ENCODE measurements around the gene RAI1. TPM values are rescaled to one million over a fixed set of nuclear protein-coding genes. Genes with fewer than 3 reads are reported as not detected.

The RAI1 gene
- total and polyA plus RNA-seq, 2 of the 13 experiments (the other 11 are each of a cell fraction or from before 2014, with no cell fraction given) = 3.4 to 5.2 TPM

DNA sequence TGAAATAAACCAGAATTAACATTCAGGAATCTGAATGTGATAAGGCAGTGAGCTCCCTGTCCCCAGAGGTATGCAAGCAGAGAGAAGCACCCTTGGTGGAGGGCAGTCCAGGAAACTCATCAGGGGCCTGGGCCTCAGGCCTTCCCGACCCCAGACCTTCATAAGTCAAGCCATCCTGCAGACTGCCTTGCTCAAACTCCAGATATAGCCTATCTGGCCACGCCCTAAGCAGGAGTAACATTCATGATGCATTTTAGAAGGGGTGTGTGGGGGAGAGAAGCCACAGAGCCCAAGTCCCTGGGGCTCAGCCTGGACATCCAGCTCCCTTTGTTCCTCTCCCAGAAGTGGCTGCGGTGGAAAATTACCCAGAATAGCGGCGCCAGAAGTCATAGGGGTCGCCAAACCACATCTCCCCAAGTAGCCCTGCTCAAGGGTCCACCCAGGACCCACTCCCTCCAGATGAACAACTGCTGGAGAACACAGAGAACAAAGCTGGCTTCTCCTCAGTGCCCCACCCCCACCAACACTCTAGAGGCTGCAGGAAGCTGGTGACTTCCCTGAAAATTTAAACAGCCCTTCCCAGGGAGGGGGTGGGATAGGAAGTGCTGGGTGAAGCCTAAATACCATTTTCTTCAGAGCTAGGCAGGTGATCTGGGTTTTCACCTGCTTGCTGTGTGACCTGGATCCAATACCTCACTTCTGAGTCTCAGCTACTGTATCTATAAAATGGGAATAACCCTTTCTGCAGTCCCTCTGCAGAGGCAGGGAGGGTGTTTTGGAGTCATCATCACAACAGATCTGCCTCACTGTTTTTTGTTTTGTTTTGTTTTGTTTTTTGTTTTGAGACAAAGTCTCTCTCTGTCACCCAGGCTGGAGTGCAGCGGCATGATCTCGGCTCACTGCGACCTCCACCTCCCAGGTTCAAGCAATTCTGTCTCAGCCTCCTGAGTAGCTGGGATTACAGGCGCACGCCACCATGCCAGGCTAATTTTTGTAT is 157.0 kb downstream of the RAI1 start:
- ATAC-seq = no peak
- peak; percentile 57 for DNase-seq (ENCODE audit: low spot score)
- H2AFZ ChIP-seq (ENCODE audit: low read length) = no peak overlapping the region
- 53% methylated on average over 10 of the region's 11 CpGs for WGBS (ENCODE audit: low lambda C conversion rate)
- POLR2A ChIA-PET = interaction anchor here (1.0 to 4.2 kb wide), 7 partner anchors 8 to 127 kb away, joined by 4 to 69 read pairs (median 10); no protein-coding TSS in a partner anchor
- peaks cover 16% of the 10 kb centered on the region; the same call in 1 of the 2 replicates for H4K20me1 ChIP-seq (ENCODE audit: insufficient read depth, low read length)
- peak; percentile 72 for FAIRE-seq
- peaks cover 2 to 5% of the 10 kb centered on the region in 2 experiments for H3K36me3 ChIP-seq (replicated peaks in 1 of 2; ENCODE audit: control insufficient read depth in 1 of 2, insufficient read depth in 2 of 2, low read length in 2 of 2)
- H3K27ac ChIP-seq (ENCODE audit: extremely low read length, insufficient read depth, low read length) = peak overlapping the region; percentile 90
- in situ Hi-C loops (cut with HindIII; ENCODE audit: extremely low pct_ligation_motif_present, low pct_unique_long_range_greater_than_20kb) (no loop called here), intact Hi-C loops (cut with micrococcal nuclease; ENCODE audit: unreplicated experiment) (no loop called here)
- no peaks in the 10 kb centered on the region for H3K9me3 ChIP-seq (ENCODE audit: low read length)
- peaks cover 32% of the 10 kb centered on the region for H3K79me2 ChIP-seq (ENCODE audit: insufficient read depth, low read length)
- peak overlapping the region; percentile 91 for H3K4me2 ChIP-seq (ENCODE audit: low read depth, low read length)
- H3K27me3 ChIP-seq (ENCODE audit: control insufficient read depth in 1 of 2, insufficient read depth in 2 of 2, low read length in 2 of 2) = no peaks in the 10 kb centered on the region; a peak in 1 of 5 replicates
- H3K9ac ChIP-seq (ENCODE audit: insufficient read depth, low read depth, low read length) = peak overlapping the region; percentile 99
- H3K4me3 ChIP-seq (replicated peaks in 1 of 3; ENCODE audit: insufficient read depth in 1 of 3, low read depth in 2 of 3, low read length in 3 of 3) = peak overlapping the region in 1 of 3 experiments; percentile 94; a peak in 1 of 6 replicates
- H3K4me1 ChIP-seq (ENCODE audit: insufficient read depth, low read length) = peaks cover 85% of the 10 kb centered on the region
- BruUV-seq (replicated peaks) = no TSS peak
- CTCF ChIA-PET (ENCODE audit: low intra/inter-chr PET ratio, low total read pairs) = interaction anchor here (1.1 kb wide), 1 partner anchor 26 kb away, joined by 3 read pairs; no protein-coding TSS in a partner anchor
- TF ChIP-seq ZNF546 (CRISPR knock-in tag; conservative IDR thresholded peaks at IDR 0.05) (peak; percentile 10; the same call in 1 of the 2 replicates), ADNP (CRISPR knock-in tag; IDR thresholded peaks at IDR 0.05) (peak; percentile 81), ZNF44 (CRISPR knock-in tag; IDR thresholded peaks at IDR 0.05) (0 out of 2 replicates have a peak, but pooled peaks have one; percentile 27), SAP130 (CRISPR knock-in tag; IDR thresholded peaks at IDR 0.05; ENCODE audit: low read depth) (peak; percentile 53), RCOR2 (CRISPR knock-in tag; IDR thresholded peaks at IDR 0.05) (peak; percentile 5; the same call in 1 of the 2 replicates), POLR2A (IDR thresholded peaks at IDR 0.05; ENCODE audit: insufficient read depth in 1 of 2, low read depth in 2 of 2, low read length in 2 of 2) (peak; percentile 29 to 37; a peak in 1 of 4 replicates), SOX5 (CRISPR knock-in tag; IDR thresholded peaks at IDR 0.05; ENCODE audit: borderline replicate concordance) (peak; percentile 10; the same call in 1 of the 2 replicates), TRIM24 (CRISPR knock-in tag; IDR thresholded peaks at IDR 0.05) (no peak), ZNF781 (CRISPR knock-in tag; IDR thresholded peaks at IDR 0.05; ENCODE audit: borderline replicate concordance, not compliant biosample characterization) (peak; percentile 8), TCF12 (IDR thresholded peaks at IDR 0.05) (no peak), TCF12 (CRISPR knock-in tag; IDR thresholded peaks at IDR 0.05) (0 out of 2 replicates have a peak, but pooled peaks have one; percentile 12), POLR2G (IDR thresholded peaks at IDR 0.05; ENCODE audit: low read depth, low read length) (peak; percentile 51), LCORL (IDR thresholded peaks at IDR 0.05) (no peak), LCORL (CRISPR knock-in tag; IDR thresholded peaks at IDR 0.05) (0 out of 2 replicates have a peak, but pooled peaks have one; percentile 15), RARA (CRISPR knock-in tag; IDR thresholded peaks at IDR 0.05) (0 out of 2 replicates have a peak, but pooled peaks have one; percentile 18), ZBTB7B (CRISPR knock-in tag; IDR thresholded peaks at IDR 0.05) (peak; percentile 46; the same call in 1 of the 2 replicates), ZNF768 (CRISPR knock-in tag; IDR thresholded peaks at IDR 0.05) (peak; percentile 32), ELF3 (CRISPR knock-in tag; IDR thresholded peaks at IDR 0.05) (peak; percentile 76; the same call in 1 of the 2 replicates), NFE2 (CRISPR knock-in tag; IDR thresholded peaks at IDR 0.05) (no peak), CREM (IDR thresholded peaks at IDR 0.05) (no peak), CREM (CRISPR knock-in tag; IDR thresholded peaks at IDR 0.05) (no peak)
- TF ChIP-seq, protein P1, sequence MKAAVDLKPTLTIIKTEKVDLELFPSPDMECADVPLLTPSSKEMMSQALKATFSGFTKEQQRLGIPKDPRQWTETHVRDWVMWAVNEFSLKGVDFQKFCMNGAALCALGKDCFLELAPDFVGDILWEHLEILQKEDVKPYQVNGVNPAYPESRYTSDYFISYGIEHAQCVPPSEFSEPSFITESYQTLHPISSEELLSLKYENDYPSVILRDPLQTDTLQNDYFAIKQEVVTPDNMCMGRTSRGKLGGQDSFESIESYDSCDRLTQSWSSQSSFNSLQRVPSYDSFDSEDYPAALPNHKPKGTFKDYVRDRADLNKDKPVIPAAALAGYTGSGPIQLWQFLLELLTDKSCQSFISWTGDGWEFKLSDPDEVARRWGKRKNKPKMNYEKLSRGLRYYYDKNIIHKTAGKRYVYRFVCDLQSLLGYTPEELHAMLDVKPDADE (CRISPR knock-in tag; IDR thresholded peaks at IDR 0.05) = no peak
- TF ChIP-seq, protein P2, sequence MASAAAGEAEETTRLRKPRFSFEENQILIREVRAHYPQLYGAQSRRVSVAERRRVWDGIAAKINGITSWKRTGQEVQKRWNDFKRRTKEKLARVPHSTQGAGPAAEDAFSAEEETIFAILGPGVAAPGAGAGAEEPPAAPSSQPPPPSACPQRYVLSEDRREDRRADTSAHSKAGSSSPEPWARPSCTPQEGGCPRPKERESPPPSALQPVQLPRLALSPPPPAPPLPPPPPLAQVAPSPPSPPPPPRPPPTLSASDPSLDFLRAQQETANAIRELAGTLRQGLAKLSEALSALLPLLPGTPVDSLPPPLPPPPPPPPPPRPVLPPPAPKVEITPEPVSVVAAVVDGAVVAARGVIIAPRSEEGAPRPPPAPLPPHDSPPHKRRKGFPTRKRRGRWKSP (CRISPR knock-in tag; IDR thresholded peaks at IDR 0.05) = no peak

All from HepG2 (cell line).